ENCODE measurements around the gene LIPI.

The LIPI gene

DNA sequence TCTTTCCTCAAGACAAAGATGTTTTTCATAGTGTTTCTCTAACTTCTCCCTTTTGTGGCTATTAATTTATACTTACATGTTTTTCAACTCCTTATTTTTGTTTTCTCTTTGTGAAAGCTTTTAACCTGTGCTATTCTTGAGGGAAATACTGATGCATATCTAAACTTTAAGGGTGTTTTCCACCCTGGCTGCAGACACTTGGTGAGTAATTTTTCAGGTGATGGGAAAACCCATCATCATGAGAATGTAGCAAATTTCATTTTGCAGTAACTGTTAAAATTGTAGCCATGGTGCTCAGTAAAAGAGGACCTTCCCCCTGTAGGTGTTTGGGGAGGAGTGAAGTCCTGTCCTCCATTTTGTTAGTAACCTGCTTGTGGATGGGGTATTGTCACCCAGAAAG lies 124.2 kb downstream of the LIPI start:
- no peak overlapping the region for H3K9ac ChIP-seq (ENCODE audit: insufficient read length)
- DNase-seq (ENCODE audit: low read depth, low spot score), result no peak
- no peaks in the 10 kb centered on the region for H3K9me3 ChIP-seq (ENCODE audit: low read depth, low read length)
- no peak overlapping the region for H3K27ac ChIP-seq
- TF ChIP-seq EZH2 (IDR thresholded peaks at IDR 0.05), result no peak
- no peak for TF ChIP-seq POLR2AphosphoS5 (IDR thresholded peaks at IDR 0.05; ENCODE audit: borderline replicate concordance, low read depth, low read length)
- no peak for TF ChIP-seq FOXP2 (optimal IDR thresholded peaks at IDR 0.05; ENCODE audit: control extremely low read depth, extremely low read length, insufficient read depth)
- H3K4me3 ChIP-seq, result no peak overlapping the region
- H3K36me3 ChIP-seq (ENCODE audit: insufficient read depth, low read length), result peaks cover 15% of the 10 kb centered on the region; the same call in 1 of the 2 replicates

DNA sequence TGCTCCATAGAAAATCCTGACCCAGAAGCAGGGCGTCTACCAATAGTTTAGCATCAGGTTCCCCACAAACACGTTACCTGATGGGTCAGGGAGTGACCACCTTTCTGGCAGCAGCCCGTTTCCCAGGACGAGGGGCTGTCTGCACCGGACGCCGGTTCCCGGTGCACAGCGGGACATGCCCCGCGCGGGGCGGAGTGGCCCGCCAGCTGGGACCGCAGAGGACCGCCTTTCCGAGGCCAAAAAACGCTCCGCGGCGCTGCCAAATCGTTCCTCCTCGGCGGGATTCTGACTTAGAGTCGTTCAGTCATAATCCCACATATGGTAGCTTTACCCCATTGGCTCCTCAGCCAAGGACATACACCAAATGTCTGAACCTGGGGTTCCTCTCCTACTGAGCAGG lies 126.1 kb downstream of the LIPI start:
- Histone ChIP-seq H3K27ac (no peak overlapping the region), H3K9me3 (ENCODE audit: low read depth, low read length) (no peaks in the 10 kb centered on the region), H3K36me3 (ENCODE audit: insufficient read depth, low read length) (peaks cover 6% of the 10 kb centered on the region; the same call in 1 of the 2 replicates), H3K9ac (ENCODE audit: insufficient read length) (no peak overlapping the region), H3K4me3 (no peak overlapping the region)
- no peak for DNase-seq (ENCODE audit: low read depth, low spot score)
- TF ChIP-seq FOXP2 (optimal IDR thresholded peaks at IDR 0.05; ENCODE audit: control extremely low read depth, extremely low read length, insufficient read depth), result no peak
- TF ChIP-seq POLR2AphosphoS5 (IDR thresholded peaks at IDR 0.05; ENCODE audit: borderline replicate concordance, low read depth, low read length), result no peak
- TF ChIP-seq EZH2 (IDR thresholded peaks at IDR 0.05), result no peak

DNA sequence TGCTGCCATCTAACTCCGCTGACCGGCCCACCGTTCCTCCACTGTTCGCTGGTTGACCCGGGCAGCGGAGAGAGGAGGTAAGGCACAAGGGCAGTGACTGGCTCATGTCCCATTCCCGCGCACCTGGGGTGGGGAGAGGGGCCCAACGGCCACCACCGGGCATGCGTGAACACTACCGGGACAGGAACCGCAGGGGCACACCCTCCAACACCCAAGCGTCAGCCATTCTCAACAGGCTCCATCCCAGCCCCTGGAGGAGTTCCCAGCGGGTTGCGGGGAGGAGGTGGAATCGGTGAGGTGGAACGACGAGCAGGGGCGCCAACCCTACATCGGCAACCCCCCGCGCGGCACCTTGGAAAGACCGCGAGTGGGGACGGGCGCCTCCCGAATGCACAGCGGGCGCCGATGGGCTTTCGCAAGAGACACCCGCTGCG lies 126.7 kb downstream of the LIPI start:
- DNase-seq (ENCODE audit: low read depth, low spot score), result no peak
- Histone ChIP-seq H3K9ac (ENCODE audit: insufficient read length) (no peak overlapping the region), H3K36me3 (ENCODE audit: insufficient read depth, low read length) (peaks cover 6% of the 10 kb centered on the region; the same call in 1 of the 2 replicates), H3K4me3 (no peak overlapping the region), H3K27ac (no peak overlapping the region), H3K9me3 (ENCODE audit: low read depth, low read length) (no peaks in the 10 kb centered on the region)
- TF ChIP-seq FOXP2 (optimal IDR thresholded peaks at IDR 0.05; ENCODE audit: control extremely low read depth, extremely low read length, insufficient read depth), result no peak
- no peak for TF ChIP-seq EZH2 (IDR thresholded peaks at IDR 0.05)
- TF ChIP-seq POLR2AphosphoS5 (IDR thresholded peaks at IDR 0.05; ENCODE audit: borderline replicate concordance, low read depth, low read length), result no peak

DNA sequence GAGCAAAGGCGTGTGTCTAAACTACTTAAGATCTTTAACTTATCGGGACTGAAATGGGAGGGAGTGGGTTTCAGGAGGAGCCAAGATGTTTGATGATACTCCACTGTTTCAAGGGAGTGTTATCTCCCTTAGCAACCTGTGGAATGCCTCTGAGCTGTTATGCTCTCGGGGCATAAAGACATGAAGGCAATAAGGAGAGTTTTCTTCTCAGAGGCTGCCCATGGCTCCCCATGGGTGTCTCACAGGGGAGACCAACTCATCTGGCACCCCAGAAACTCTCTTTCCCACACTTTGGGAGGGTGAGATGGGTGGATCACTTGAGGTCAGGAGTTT lies 130.0 kb downstream of the LIPI start:
- Histone ChIP-seq H3K27ac (no peak overlapping the region), H3K9ac (ENCODE audit: insufficient read length) (no peak overlapping the region), H3K36me3 (ENCODE audit: insufficient read depth, low read length) (peaks cover 6% of the 10 kb centered on the region; the same call in 1 of the 2 replicates), H3K4me3 (no peak overlapping the region), H3K9me3 (ENCODE audit: low read depth, low read length) (no peaks in the 10 kb centered on the region)
- TF ChIP-seq FOXP2 (optimal IDR thresholded peaks at IDR 0.05; ENCODE audit: control extremely low read depth, extremely low read length, insufficient read depth), result no peak
- no peak for TF ChIP-seq POLR2AphosphoS5 (IDR thresholded peaks at IDR 0.05; ENCODE audit: borderline replicate concordance, low read depth, low read length)
- TF ChIP-seq EZH2 (IDR thresholded peaks at IDR 0.05), result no peak
- no peak for DNase-seq (ENCODE audit: low read depth, low spot score)

DNA sequence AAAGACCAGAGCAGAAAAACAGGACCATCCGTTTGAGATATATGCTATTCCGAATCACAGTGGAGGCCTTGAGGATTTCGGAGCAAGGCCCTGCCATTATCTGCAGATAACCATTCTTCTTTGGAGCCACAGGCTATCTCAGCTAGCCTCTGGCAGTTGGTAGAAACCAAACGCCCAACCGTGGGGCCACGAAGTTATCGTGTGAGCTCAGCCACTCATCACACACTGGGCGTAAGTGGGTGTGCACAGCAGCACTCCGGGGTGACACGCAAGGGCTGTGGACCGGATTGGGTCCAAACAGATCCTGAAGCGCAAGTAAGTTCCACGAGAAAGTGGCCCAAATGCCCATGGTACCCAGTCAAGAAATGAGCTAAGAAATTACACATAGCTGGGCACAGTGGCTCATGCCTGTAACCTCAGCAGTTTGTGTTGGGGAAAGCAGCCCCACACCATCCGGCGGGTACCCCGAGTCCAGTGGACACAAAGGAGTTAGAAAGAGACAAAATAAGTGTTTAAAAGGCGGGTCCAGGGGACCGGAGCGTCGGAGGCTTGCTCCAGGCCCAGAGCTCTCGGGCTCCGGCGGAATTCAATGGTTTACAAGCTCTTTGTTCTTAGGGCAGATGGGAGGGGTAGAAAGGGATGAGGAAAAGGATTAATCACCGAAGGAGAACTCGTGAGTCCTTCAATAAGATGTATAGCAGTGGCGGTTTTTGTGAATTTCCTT lies 130.6 kb downstream of the LIPI start:
- Histone ChIP-seq H3K9me3 (ENCODE audit: low read depth, low read length) (no peaks in the 10 kb centered on the region), H3K36me3 (ENCODE audit: insufficient read depth, low read length) (peaks cover 6% of the 10 kb centered on the region; the same call in 1 of the 2 replicates), H3K9ac (ENCODE audit: insufficient read length) (no peak overlapping the region), H3K27ac (no peak overlapping the region), H3K4me3 (no peak overlapping the region)
- no peak for DNase-seq (ENCODE audit: low read depth, low spot score)
- TF ChIP-seq POLR2AphosphoS5 (IDR thresholded peaks at IDR 0.05; ENCODE audit: borderline replicate concordance, low read depth, low read length), result no peak
- TF ChIP-seq EZH2 (IDR thresholded peaks at IDR 0.05), result no peak
- TF ChIP-seq FOXP2 (optimal IDR thresholded peaks at IDR 0.05; ENCODE audit: control extremely low read depth, extremely low read length, insufficient read depth), result no peak

DNA sequence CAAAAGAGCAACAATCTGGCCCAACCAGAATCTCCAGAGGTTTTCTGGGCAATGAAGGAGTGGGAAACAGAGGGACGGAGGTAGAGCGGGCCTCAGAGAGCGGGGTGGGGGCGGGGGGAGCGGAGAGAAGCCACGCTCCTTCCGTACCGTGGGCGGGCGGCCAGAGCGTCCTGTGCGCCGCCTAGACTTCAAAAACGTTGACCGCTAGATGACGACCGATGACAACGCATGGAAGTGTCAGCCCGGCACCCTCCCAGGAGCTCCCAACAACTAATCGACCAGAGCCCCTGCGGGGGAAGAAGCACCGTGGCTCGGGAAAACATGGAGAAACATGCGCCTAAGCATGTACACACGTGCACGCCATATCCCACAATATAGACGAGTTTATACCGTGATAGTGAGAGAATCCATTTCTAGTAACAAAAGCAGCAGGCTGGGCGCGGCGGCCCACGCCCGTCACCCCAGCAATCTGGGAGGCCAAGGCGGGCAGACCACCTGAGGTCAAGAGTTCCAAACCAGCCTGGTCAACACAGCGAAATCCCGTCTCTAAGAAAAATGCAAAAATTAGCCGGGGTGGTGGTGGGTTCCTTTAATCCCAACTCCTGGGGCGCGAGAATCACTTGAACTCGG lies 131.9 kb downstream of the LIPI start:
- no peaks in the 10 kb centered on the region for H3K9me3 ChIP-seq (ENCODE audit: low read depth, low read length)
- DNase-seq (ENCODE audit: low read depth, low spot score), result no peak
- no peak overlapping the region for H3K27ac ChIP-seq
- H3K9ac ChIP-seq (ENCODE audit: insufficient read length), result no peak overlapping the region
- no peak overlapping the region for H3K4me3 ChIP-seq
- H3K36me3 ChIP-seq (ENCODE audit: insufficient read depth, low read length), result peaks cover 1% of the 10 kb centered on the region; the same call in 1 of the 2 replicates
- TF ChIP-seq POLR2AphosphoS5 (IDR thresholded peaks at IDR 0.05; ENCODE audit: borderline replicate concordance, low read depth, low read length) (no peak), EZH2 (IDR thresholded peaks at IDR 0.05) (no peak), FOXP2 (optimal IDR thresholded peaks at IDR 0.05; ENCODE audit: control extremely low read depth, extremely low read length, insufficient read depth) (no peak)

DNA sequence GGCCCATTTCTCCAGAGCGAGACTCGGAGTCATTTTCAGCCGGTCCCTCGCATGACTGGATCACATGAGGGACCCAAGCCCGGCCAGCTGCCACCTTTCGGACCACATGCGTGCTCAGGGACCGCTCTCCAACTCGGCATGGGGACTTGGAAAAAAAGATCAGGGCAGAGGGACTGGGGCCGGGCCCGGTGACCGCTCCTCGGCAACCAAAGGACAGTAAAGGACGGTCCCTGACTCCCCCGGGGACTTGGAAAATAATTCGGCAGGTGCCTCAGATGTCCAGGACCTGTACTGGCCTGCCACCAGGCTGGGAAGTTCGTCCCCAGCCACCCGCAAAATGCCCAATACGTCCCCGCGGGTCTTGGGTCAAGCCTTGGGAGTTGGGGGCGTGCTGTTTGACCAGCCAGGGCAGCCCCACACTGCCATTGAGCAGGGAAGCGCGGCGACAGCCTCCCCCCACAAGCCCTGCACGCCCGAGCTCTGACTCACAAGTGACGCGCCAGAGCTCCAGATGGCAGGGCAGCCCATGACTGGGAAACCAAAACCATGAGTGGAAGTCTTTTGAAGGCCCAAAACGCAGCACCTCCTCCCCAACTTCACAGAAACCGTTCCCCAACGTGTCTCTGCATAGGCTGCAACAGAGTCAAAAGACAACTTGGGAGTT lies 134.5 kb downstream of the LIPI start:
- no peak overlapping the region for H3K27ac ChIP-seq
- no peaks in the 10 kb centered on the region for H3K9me3 ChIP-seq (ENCODE audit: low read depth, low read length)
- no peaks in the 10 kb centered on the region for H3K36me3 ChIP-seq (ENCODE audit: insufficient read depth, low read length)
- no peak overlapping the region for H3K9ac ChIP-seq (ENCODE audit: insufficient read length)
- DNase-seq (ENCODE audit: low read depth, low spot score), result no peak
- TF ChIP-seq FOXP2 (optimal IDR thresholded peaks at IDR 0.05; ENCODE audit: control extremely low read depth, extremely low read length, insufficient read depth), result no peak
- no peak for TF ChIP-seq EZH2 (IDR thresholded peaks at IDR 0.05)
- no peak for TF ChIP-seq POLR2AphosphoS5 (IDR thresholded peaks at IDR 0.05; ENCODE audit: borderline replicate concordance, low read depth, low read length)
- H3K4me3 ChIP-seq, result no peak overlapping the region
